HAP-1 (cell line): ENCODE results near the gene SFN.
A peak's percentile ranks its signal among the peaks of the same experiment; 100 is the strongest.

Experiments used
- DNase-seq, 2 experiments: peaks; one replicate each; pipeline ENCODE4 v3.0.0-alpha.2; 2016 to 2020; ENCODE audit warnings: low spot score in 2 of 2
- H3K27me3 ChIP-seq: fragments of 250-450 bp; sonication (Bioruptor Pico); 2 replicates; pipeline ENCODE4 v1.5.1; 2020; ENCODE audit warnings: low read depth, mild to moderate bottlenecking, moderate library complexity
- H3K36me3 ChIP-seq: fragments of 250-450 bp; sonication (Bioruptor Pico); replicated peaks from 2 replicates; pipeline ENCODE4 v1.5.1; 2020; ENCODE audit warnings: mild to moderate bottlenecking
- H3K4me1 ChIP-seq: fragments of 250-450 bp; sonication (Bioruptor Pico); 2 replicates; pipeline ENCODE4 v1.5.1; 2020; ENCODE audit warnings: mild to moderate bottlenecking
- H3K4me3 ChIP-seq: fragments of 250-450 bp; sonication (Bioruptor Pico); 2 replicates; pipeline ENCODE4 v1.5.1; 2020; ENCODE audit warnings: mild to moderate bottlenecking, moderate library complexity
- H3K9me3 ChIP-seq: fragments of 250-450 bp; sonication (Bioruptor Pico); 2 replicates; pipeline ENCODE4 v1.5.1; 2020; ENCODE audit warnings: mild to moderate bottlenecking, moderate library complexity
- in situ Hi-C: fragments of 300-500 bp; cut with MboI; formaldehyde crosslinking; loops from 3 replicates; pipeline ENCODE4 v1.14.3; 2020; ENCODE audit warnings: low sequenced_read_pairs, inconsistent platforms, mixed read lengths

SFN gene

GRCh38 chr1:26900001-26900814 is 37.3 kb downstream of the SFN start, which contains the start of gene GPATCH3:
TSS of gene GPATCH3 (minus strand) at chr1:26900467. CDS start at chr1:26900442, 25 bp downstream.
- H3K36me3 ChIP-seq, result peaks cover 3% of the 10 kb centered on the region
- no peaks in the 10 kb centered on the region for H3K27me3 ChIP-seq
- peak within 1 kb of the TSS; percentile 85 for H3K4me3 ChIP-seq
- in situ Hi-C loops, result no loop called here
- no peaks in the 10 kb centered on the region for H3K9me3 ChIP-seq
- peak; percentile 88 to 95 for DNase-seq
- H3K4me1 ChIP-seq, result peaks cover 10% of the 10 kb centered on the region

- no peaks in the 10 kb centered on the region for H3K9me3 ChIP-seq
Measured at GRCh38 chr1:26900815-26901511, 38.0 kb downstream of the SFN start.

GRCh38 chr1:26907071-26907917 is 44.3 kb downstream of the SFN start:
- in situ Hi-C loops, result no loop called here
- H3K9me3 ChIP-seq, result no peaks in the 10 kb centered on the region
- H3K36me3 ChIP-seq, result no peaks in the 10 kb centered on the region
- DNase-seq, result no peak
- no peaks in the 10 kb centered on the region for H3K27me3 ChIP-seq
- H3K4me1 ChIP-seq, result no peaks in the 10 kb centered on the region
- H3K4me3 ChIP-seq, result no peak overlapping the region

More at GRCh38 chr1:26900815-26901511, 38.0 kb downstream of the SFN start:
- in situ Hi-C loops, result no loop called here
- Histone ChIP-seq H3K4me1 (peaks cover 10% of the 10 kb centered on the region), H3K36me3 (peaks cover under 1% of the 10 kb centered on the region), H3K27me3 (no peaks in the 10 kb centered on the region), H3K4me3 (peak overlapping the region; percentile 85)
- no peak for DNase-seq

- H3K9me3 ChIP-seq, result no peaks in the 10 kb centered on the region
Measured at GRCh38 chr1:26909951-26910342, 47.0 kb downstream of the SFN start.

DNA sequence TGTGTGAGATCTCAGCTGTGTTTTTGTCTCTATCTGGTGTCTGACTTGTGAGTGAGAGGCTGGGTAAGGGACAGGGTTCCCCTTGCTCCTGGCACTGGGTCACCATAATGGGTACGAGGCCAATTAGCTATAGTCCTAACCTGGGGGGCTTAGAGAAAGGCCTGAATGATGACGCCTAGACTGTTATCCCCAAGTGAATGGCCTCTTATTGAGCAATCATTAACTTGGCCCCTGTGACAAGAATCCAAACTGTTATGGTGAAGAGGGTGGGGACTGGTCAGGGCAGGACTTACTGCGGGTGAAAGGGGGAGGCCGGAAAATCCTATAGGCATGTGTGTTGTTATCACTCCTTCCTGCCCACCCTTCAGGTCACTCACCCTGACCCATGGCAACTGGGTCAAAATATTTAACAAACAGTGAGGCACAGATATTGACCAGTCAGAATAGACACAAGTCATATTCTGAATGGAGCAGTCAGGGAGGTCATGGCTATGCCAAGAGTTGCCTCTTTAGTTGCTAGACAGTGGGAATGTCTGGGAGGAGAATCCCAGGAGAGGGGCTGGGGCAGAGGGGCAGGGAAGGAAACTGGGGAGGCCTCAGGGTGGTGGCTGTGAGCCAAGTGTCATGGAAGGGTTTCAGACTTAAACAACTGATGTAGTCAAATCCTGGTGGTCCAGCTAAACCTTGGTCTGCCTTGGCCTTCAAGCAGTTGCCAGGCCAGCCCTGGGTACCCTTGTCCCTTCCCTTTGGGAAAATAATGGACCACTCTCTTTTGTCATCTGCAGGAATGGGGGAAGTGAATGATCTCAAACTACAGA is 47.6 kb downstream of the SFN start:
- H3K4me3 ChIP-seq, result no peak overlapping the region

More at GRCh38 chr1:26909951-26910342, 47.0 kb downstream of the SFN start:
- Histone ChIP-seq H3K27me3 (no peaks in the 10 kb centered on the region), H3K4me3 (no peak overlapping the region), H3K36me3 (no peaks in the 10 kb centered on the region), H3K4me1 (no peaks in the 10 kb centered on the region)
- DNase-seq, result no peak
- in situ Hi-C loops, result no loop called here

GRCh38 chr1:26911399-26912146 is 48.6 kb downstream of the SFN start:
- Histone ChIP-seq H3K36me3 (no peaks in the 10 kb centered on the region), H3K4me3 (no peak overlapping the region), H3K9me3 (no peaks in the 10 kb centered on the region), H3K4me1 (no peaks in the 10 kb centered on the region), H3K27me3 (no peaks in the 10 kb centered on the region)
- DNase-seq, result no peak
- in situ Hi-C loops, result no loop called here

More for the DNA sequence above, 47.6 kb downstream of the SFN start:
- in situ Hi-C loops, result no loop called here
- Histone ChIP-seq H3K27me3 (no peaks in the 10 kb centered on the region), H3K36me3 (no peaks in the 10 kb centered on the region), H3K9me3 (no peaks in the 10 kb centered on the region), H3K4me1 (no peaks in the 10 kb centered on the region)
- no peak for DNase-seq

GRCh38 chr1:26912147-26912490 is 49.2 kb downstream of the SFN start:
- in situ Hi-C loops, result no loop called here
- H3K27me3 ChIP-seq, result no peaks in the 10 kb centered on the region
- no peak for DNase-seq
- no peaks in the 10 kb centered on the region for H3K36me3 ChIP-seq
- H3K4me1 ChIP-seq, result no peaks in the 10 kb centered on the region
- H3K9me3 ChIP-seq, result no peaks in the 10 kb centered on the region
- H3K4me3 ChIP-seq, result no peak overlapping the region

- Histone ChIP-seq H3K36me3 (no peaks in the 10 kb centered on the region), H3K9me3 (no peaks in the 10 kb centered on the region), H3K27me3 (no peaks in the 10 kb centered on the region), H3K4me1 (no peaks in the 10 kb centered on the region), H3K4me3 (no peak overlapping the region)
- in situ Hi-C loops, result no loop called here
- DNase-seq, result no peak
Measured at GRCh38 chr1:26913389-26913753, 50.4 kb downstream of the SFN start.
